Endothelial cell (in vitro differentiated cells): ENCODE data around the gene RAB21. TPM values are rescaled to one million over a fixed set of nuclear protein-coding genes. Genes with fewer than 3 reads are reported as not detected.

ENCODE experiments used
- DNase-seq: peaks from one replicate; pipeline ENCODE4 v3.0.0; 2021; ENCODE audit warnings: low spot score
- H3K27ac Mint-ChIP-seq: one replicate; pipeline ENCODE4 v1.8.0; 2021; ENCODE audit warnings: mixed read lengths, inconsistent platforms; ENCODE audit not compliant: unreplicated experiment
- H3K27me3 Mint-ChIP-seq: one replicate; pipeline ENCODE4 v1.8.0; 2021; ENCODE audit warnings: mild to moderate bottlenecking, moderate library complexity, mixed read lengths, inconsistent platforms; ENCODE audit not compliant: unreplicated experiment
- H3K36me3 Mint-ChIP-seq: one replicate; pipeline ENCODE4 v1.8.0; 2021; ENCODE audit warnings: mild to moderate bottlenecking, low read depth, mixed read lengths, inconsistent platforms; ENCODE audit not compliant: unreplicated experiment
- H3K4me1 Mint-ChIP-seq: one replicate; pipeline ENCODE4 v1.8.0; 2021; ENCODE audit warnings: mild to moderate bottlenecking, mixed read lengths, inconsistent platforms; ENCODE audit not compliant: unreplicated experiment
- H3K4me3 Mint-ChIP-seq: one replicate; pipeline ENCODE4 v1.8.0; 2021; ENCODE audit warnings: mild to moderate bottlenecking, mixed read lengths, inconsistent platforms; ENCODE audit not compliant: unreplicated experiment
- H3K9me3 Mint-ChIP-seq: one replicate; pipeline ENCODE4 v1.8.0; 2021; ENCODE audit warnings: mixed read lengths, inconsistent platforms; ENCODE audit not compliant: unreplicated experiment
- total RNA-seq: library from RNA; stranded (reverse); fragmentation: NEBNext Ultra II Directional; extraction: Animal tissue kit (Norgen Biotek cat#: 25700); gene quantifications from one replicate; pipeline ENCODE4 v1.2.1, GENCODE V29; 2021; ENCODE audit not compliant: unreplicated experiment
- TF ChIP-seq, protein P1 (sequence below): fragments of 200-600 bp; sonication (generic); IDR thresholded peaks from one replicate; pipeline ENCODE4 v1.5.0; 2021; ENCODE audit warnings: antibody characterized with exemption; ENCODE audit not compliant: unreplicated experiment

The RAB21 gene
- total RNA-seq, 1 donor from 2014 or later, result 53.7 TPM

DNA sequence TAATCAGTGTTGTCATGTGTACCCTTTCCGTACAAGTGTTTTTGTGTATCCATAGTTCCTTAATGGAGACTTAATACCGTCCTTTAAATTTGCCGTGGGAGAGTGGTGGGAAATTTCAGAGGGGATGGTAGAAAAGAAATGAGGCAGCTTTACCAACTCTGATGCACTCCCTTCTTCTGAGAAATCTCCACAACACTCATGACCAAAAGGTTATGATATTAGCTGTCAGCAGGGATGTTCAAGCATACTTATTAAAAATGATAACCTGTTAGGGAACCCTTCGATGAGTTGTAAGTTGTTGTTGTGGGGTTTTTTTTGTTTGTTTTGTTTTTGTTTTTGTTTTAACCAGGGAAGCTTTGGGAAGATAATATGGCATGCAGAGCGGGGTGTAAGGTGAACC is 12.5 kb downstream of the RAB21 start:
- no peaks in the 10 kb centered on the region for H3K27me3 Mint-ChIP-seq
- H3K9me3 Mint-ChIP-seq, result no peaks in the 10 kb centered on the region
- DNase-seq, result no peak
- H3K4me1 Mint-ChIP-seq, result peaks cover 6% of the 10 kb centered on the region
- no peak overlapping the region for H3K27ac Mint-ChIP-seq
- H3K36me3 Mint-ChIP-seq, result peaks cover 5% of the 10 kb centered on the region
- TF ChIP-seq, protein P1, sequence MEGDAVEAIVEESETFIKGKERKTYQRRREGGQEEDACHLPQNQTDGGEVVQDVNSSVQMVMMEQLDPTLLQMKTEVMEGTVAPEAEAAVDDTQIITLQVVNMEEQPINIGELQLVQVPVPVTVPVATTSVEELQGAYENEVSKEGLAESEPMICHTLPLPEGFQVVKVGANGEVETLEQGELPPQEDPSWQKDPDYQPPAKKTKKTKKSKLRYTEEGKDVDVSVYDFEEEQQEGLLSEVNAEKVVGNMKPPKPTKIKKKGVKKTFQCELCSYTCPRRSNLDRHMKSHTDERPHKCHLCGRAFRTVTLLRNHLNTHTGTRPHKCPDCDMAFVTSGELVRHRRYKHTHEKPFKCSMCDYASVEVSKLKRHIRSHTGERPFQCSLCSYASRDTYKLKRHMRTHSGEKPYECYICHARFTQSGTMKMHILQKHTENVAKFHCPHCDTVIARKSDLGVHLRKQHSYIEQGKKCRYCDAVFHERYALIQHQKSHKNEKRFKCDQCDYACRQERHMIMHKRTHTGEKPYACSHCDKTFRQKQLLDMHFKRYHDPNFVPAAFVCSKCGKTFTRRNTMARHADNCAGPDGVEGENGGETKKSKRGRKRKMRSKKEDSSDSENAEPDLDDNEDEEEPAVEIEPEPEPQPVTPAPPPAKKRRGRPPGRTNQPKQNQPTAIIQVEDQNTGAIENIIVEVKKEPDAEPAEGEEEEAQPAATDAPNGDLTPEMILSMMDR, result no peak
- H3K4me3 Mint-ChIP-seq, result no peak overlapping the region

DNA sequence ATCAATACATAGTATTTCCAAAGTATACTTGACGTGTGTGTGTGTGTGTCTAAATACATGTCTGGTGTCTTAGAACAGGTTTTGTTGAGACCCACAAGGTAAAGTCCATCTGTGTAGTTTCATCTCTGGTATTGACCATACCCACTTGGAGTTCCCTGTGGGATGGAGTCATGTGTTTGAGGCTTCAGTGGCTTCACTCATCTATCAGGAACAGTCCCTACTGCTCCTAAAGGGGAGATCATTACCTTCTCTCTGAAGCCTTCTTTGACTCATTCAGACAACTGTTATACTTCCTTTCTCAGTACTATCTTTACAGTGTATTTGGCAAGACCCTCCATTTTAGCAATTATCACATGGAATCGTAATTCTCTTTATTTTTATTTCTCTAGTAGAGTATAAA is 14.2 kb downstream of the RAB21 start:
- no peaks in the 10 kb centered on the region for H3K9me3 Mint-ChIP-seq
- no peak for DNase-seq
- H3K4me1 Mint-ChIP-seq, result peaks cover 6% of the 10 kb centered on the region
- TF ChIP-seq, protein P1, result no peak
- no peak overlapping the region for H3K4me3 Mint-ChIP-seq
- no peaks in the 10 kb centered on the region for H3K27me3 Mint-ChIP-seq
- H3K27ac Mint-ChIP-seq, result no peak overlapping the region
- H3K36me3 Mint-ChIP-seq, result peaks cover 5% of the 10 kb centered on the region

DNA sequence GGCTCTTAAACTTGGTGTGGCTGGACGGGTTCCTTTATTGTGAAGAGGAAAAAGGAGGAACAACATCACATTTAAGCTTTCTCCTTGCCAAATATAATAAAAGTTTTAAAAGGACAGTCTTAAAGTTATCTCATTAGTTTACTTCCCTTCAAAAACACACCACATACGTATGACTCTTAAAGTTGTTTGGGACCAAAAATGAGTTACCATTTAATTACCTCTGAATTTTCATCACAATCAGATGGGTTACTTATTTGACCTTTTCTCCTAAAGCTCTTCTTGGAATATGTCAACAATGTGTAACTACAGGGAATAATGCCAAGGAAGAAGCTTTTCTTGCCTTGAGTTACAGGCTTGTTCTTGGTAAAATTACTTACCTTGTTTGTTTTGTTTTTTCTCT is 16.4 kb downstream of the RAB21 start:
- no peak overlapping the region for H3K27ac Mint-ChIP-seq
- no peaks in the 10 kb centered on the region for H3K9me3 Mint-ChIP-seq
- DNase-seq, result no peak
- TF ChIP-seq, protein P1, result no peak
- H3K27me3 Mint-ChIP-seq, result no peaks in the 10 kb centered on the region
- H3K4me3 Mint-ChIP-seq, result no peak overlapping the region
- peaks cover 6% of the 10 kb centered on the region for H3K4me1 Mint-ChIP-seq
- H3K36me3 Mint-ChIP-seq, result peaks cover 9% of the 10 kb centered on the region

DNA sequence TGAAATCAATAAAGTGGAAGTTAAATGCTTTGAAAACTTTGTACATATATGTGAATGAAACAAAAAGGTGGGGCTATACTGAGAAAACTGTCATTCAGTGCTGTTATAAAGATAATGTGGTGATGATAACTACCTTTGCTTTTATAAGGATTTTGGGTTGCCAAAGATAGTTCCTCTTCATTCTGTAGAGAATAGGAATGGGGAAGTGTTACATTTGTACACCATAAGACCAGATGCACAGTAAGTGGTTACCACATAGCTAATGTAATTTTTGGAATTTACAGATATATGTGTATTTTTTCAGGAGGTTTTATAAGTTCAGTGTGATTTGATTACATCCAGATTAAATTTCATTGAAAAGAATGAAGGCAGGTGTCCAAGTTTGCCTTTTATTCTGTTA is 18.1 kb downstream of the RAB21 start:
- Mint-ChIP-seq H3K4me1 (no peaks in the 10 kb centered on the region), H3K27me3 (no peaks in the 10 kb centered on the region), H3K36me3 (peaks cover 9% of the 10 kb centered on the region), H3K4me3 (no peak overlapping the region), H3K9me3 (no peaks in the 10 kb centered on the region), H3K27ac (no peak overlapping the region)
- TF ChIP-seq, protein P1, result no peak
- no peak for DNase-seq

DNA sequence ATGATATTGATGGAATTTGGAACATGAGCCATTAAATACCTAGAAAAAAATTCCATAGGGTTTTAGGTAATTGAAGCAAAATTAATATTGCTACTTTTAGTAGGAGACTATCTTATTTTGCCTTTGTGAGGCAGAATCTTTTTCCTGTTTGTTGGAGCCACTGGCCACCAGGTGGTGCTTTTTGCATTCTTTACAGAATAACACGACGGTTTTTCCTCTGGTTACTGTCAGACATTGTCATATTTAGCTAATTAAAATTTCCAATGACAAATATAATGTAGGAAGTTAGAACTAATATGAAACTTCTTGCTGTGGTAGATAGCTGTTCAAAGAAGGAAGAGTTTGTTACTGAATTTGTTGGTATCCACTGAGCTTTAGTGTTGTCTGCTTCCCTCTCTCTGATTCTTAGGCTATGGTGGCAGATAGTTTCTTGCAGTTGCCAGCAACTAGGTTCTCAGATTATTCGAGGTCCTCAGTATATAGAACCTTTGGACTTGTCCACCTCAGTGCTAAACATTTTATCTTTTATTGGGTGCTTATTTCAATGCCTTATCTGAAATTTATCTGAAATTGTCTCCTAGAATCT is 25.7 kb downstream of the RAB21 start:
- Mint-ChIP-seq H3K4me1 (peaks cover 8% of the 10 kb centered on the region), H3K4me3 (no peak overlapping the region), H3K9me3 (no peaks in the 10 kb centered on the region), H3K27ac (no peak overlapping the region), H3K27me3 (no peaks in the 10 kb centered on the region), H3K36me3 (no peaks in the 10 kb centered on the region)
- TF ChIP-seq, protein P1, result peak; percentile 75
- peak; percentile 48 for DNase-seq
